Measurements from ENCODE around the gene RAB11FIP2. TPM values are rescaled to one million over a fixed set of nuclear protein-coding genes. Genes with fewer than 3 reads are reported as not detected.

The RAB11FIP2 gene
- total and polyA plus RNA-seq, 2 of the 8 experiments (the other 6 are each of a cell fraction or from before 2014, with no cell fraction given): 3.1 to 12.7 TPM

DNA sequence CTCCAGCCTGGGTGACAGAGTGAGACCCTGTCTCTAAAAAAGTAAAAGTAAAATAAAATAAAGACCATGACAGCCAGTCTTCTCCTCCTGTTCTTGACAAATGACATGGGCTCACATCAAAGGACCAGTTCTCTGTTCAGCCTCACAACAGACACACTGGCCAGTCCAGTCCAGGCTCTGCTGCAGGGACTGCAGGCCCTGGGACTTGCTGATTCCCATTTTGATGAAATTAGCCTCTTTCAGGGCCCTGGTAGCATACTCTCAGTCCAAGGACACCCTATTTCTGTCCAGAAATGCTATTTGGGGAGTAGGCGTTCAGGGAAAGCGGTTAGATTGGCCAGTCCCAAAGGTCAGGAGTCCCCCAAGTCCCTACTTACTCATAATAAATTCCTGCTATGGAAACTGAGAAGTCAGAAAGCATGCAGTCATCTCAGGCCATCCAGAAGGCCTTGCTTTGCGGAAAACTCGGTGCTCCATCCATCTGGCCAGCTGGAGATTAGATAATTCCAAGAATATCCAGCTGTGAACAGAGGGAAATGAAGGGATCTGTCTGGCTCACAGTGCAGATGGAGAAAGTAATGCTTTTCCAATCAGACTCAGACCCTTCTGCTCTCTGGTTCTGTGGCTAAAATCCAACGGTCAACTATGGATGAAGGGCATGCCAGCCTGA, 74.4 kb downstream of the RAB11FIP2 start (continued):
- TF ChIP-seq NRF1 (IDR thresholded peaks at IDR 0.05; ENCODE audit: low read depth, low read length): no peak
- no peak for TF ChIP-seq BRCA1 (IDR thresholded peaks at IDR 0.05; ENCODE audit: low read depth, low read length)
- no peak for TF ChIP-seq CHD7 (IDR thresholded peaks at IDR 0.05; ENCODE audit: insufficient replicate concordance, low read length)
- no peak for TF ChIP-seq EP300 (IDR thresholded peaks at IDR 0.05; ENCODE audit: borderline replicate concordance in 1 of 2, low read depth in 2 of 2, low read length in 2 of 2)
- no peak for TF ChIP-seq FOSL1 (IDR thresholded peaks at IDR 0.05; ENCODE audit: insufficient read depth, low read depth, low read length)
- no peak for TF ChIP-seq GTF2F1 (IDR thresholded peaks at IDR 0.05; ENCODE audit: borderline replicate concordance, low read depth, low read length)
- no peak for TF ChIP-seq SP4 (IDR thresholded peaks at IDR 0.05; ENCODE audit: low read length)
- TF ChIP-seq YY1 (IDR thresholded peaks at IDR 0.05; ENCODE audit: low read depth, low read length): no peak
- TF ChIP-seq MAFK (IDR thresholded peaks at IDR 0.05; ENCODE audit: low read depth, low read length): no peak
